Measurements from ENCODE around the gene PHACTR1.

DNA sequence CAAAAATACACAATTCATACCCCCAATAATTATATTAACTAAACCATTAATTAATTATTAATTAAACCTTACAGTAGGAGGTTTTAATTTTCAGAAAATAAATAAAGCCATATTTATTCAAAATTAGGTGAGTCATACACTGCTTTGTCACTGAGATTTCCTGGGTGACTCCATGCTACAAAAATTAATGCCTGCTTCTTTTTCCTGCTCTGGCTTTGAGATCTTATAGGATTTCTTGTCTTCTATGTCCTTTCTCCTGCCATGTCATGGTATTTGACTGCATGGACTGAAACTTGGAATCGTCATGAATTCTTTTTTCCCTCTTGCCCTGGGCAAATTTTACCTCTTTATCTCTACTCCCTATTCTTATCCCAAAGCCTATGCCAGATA, 133.2 kb downstream of the PHACTR1 start:
- TF ChIP-seq, protein P1, sequence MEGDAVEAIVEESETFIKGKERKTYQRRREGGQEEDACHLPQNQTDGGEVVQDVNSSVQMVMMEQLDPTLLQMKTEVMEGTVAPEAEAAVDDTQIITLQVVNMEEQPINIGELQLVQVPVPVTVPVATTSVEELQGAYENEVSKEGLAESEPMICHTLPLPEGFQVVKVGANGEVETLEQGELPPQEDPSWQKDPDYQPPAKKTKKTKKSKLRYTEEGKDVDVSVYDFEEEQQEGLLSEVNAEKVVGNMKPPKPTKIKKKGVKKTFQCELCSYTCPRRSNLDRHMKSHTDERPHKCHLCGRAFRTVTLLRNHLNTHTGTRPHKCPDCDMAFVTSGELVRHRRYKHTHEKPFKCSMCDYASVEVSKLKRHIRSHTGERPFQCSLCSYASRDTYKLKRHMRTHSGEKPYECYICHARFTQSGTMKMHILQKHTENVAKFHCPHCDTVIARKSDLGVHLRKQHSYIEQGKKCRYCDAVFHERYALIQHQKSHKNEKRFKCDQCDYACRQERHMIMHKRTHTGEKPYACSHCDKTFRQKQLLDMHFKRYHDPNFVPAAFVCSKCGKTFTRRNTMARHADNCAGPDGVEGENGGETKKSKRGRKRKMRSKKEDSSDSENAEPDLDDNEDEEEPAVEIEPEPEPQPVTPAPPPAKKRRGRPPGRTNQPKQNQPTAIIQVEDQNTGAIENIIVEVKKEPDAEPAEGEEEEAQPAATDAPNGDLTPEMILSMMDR (conservative IDR thresholded peaks at IDR 0.05 in 1 of 2, IDR thresholded peaks at IDR 0.05 in 1 of 2; ENCODE audit: extremely low read depth in 1 of 2, insufficient read depth in 1 of 2, low read depth in 1 of 2, low read length in 2 of 2), result no peak
- TF ChIP-seq EZH2 (IDR thresholded peaks at IDR 0.05; ENCODE audit: borderline replicate concordance, low read length), result no peak
